ENCODE measurements around the gene FGD6. TPM values are rescaled to one million over a fixed set of nuclear protein-coding genes. Genes with fewer than 3 reads are reported as not detected.

The FGD6 gene
- total and polyA plus RNA-seq, 11 donors, result 2.8 to 29.1 (median 18.5) TPM

DNA sequence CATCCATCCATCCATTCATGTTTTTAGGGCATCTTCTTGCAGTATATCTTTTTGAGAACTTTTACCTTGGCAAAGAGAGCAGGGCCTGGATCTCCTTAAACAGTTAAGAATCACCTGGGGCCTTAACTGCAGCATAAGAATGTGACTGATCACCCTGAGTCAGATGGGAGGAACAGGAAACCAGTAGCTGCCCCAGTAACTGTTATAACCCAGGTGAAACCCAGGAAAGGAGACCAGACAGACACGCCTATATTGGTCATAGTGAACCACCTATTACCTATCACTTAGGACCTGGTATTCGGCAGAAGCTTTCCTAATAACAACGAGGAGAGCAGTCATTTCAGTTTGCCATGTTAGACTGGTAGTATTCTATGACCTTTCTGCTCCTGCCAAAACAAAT lies 100.5 kb downstream of the FGD6 start:
- DNase-seq, result no peak
- H3K4me3 ChIP-seq, result no peak overlapping the region
- H3K9me3 ChIP-seq, result no peaks in the 10 kb centered on the region
- ATAC-seq, result peak in 3 of 4 donors; percentile 16 to 49 (median 28)
- intact Hi-C loops (cut with DNase I), result loop anchor here (1.0 to 10.0 kb wide), 13 partner anchors 98 to 418 kb away; partner anchors contain the start of genes FGD6 (in 10 of the 10) and VEZT (in 10 of the 10)
- peaks cover 0 to 24% (median 9%) of the 10 kb centered on the region in 12 donors for H3K4me1 ChIP-seq
- no peaks in the 10 kb centered on the region for H3K27me3 ChIP-seq
- H3K27ac ChIP-seq, result peak overlapping the region in 2 of 12 donors; percentile 35 to 40
- WGBS, 4 donors, result 44 to 69% (median 66%) methylated on average over 3 of the region's 3 CpGs
- TF ChIP-seq POLR2A (IDR thresholded peaks at IDR 0.05), result no peak
- TF ChIP-seq, protein P1, sequence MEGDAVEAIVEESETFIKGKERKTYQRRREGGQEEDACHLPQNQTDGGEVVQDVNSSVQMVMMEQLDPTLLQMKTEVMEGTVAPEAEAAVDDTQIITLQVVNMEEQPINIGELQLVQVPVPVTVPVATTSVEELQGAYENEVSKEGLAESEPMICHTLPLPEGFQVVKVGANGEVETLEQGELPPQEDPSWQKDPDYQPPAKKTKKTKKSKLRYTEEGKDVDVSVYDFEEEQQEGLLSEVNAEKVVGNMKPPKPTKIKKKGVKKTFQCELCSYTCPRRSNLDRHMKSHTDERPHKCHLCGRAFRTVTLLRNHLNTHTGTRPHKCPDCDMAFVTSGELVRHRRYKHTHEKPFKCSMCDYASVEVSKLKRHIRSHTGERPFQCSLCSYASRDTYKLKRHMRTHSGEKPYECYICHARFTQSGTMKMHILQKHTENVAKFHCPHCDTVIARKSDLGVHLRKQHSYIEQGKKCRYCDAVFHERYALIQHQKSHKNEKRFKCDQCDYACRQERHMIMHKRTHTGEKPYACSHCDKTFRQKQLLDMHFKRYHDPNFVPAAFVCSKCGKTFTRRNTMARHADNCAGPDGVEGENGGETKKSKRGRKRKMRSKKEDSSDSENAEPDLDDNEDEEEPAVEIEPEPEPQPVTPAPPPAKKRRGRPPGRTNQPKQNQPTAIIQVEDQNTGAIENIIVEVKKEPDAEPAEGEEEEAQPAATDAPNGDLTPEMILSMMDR (IDR thresholded peaks at IDR 0.05), result no peak
- peaks cover 0 to 23% (median 13%) of the 10 kb centered on the region in 9 donors for H3K36me3 ChIP-seq

DNA sequence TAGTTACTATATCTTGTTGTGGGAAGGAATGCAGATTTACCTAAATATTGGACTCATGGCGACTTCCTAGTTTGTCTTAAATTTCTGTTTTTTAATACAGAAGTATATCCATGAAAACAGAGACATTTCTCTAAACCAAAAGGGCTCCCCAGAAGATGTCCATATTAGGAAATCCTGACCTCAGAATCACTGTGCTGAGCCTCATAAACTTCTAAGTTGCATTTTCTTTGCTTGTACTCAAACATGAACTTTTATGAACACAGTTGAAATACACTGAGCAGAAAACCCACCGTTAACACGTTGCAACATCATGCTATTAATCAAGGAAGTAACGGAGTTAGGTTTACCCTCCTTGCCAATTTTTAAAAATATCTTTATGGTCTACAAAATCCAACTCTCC lies 100.9 kb downstream of the FGD6 start:
- no peaks in the 10 kb centered on the region for H3K9me3 ChIP-seq
- TF ChIP-seq, protein P1 (IDR thresholded peaks at IDR 0.05), result no peak
- TF ChIP-seq POLR2A (IDR thresholded peaks at IDR 0.05), result no peak
- intact Hi-C loops (cut with DNase I), result loop anchor here in 9 of 10 donors (1.0 to 10.0 kb wide), 10 partner anchors 98 to 418 kb away; partner anchors contain the start of genes FGD6 (in 9 of the 9) and VEZT (in 9 of the 9)
- no peak overlapping the region for H3K4me3 ChIP-seq
- WGBS, 4 donors, result 66 to 82% (median 73%) methylated on average over 4 of the region's 4 CpGs
- peak overlapping the region in 1 of 12 donors; percentile 35 for H3K27ac ChIP-seq
- no peak for ATAC-seq
- peaks cover 0 to 27% (median 13%) of the 10 kb centered on the region in 9 donors for H3K36me3 ChIP-seq
- H3K4me1 ChIP-seq, result peaks cover 0 to 24% (median 9%) of the 10 kb centered on the region in 12 donors
- no peaks in the 10 kb centered on the region for H3K27me3 ChIP-seq
- DNase-seq, result no peak

- H3K36me3 ChIP-seq, result peaks cover 0 to 34% (median 13%) of the 10 kb centered on the region in 9 donors
- no peak for TF ChIP-seq POLR2A (IDR thresholded peaks at IDR 0.05)
- TF ChIP-seq, protein P1 (IDR thresholded peaks at IDR 0.05), result no peak
- 76 to 79% (median 76%) methylated on average over 7 of the region's 7 CpGs for WGBS, 4 donors
- ATAC-seq (no peak), DNase-seq (no peak)
- H3K4me3 ChIP-seq, result no peak overlapping the region
- H3K27ac ChIP-seq, result peak overlapping the region in 1 of 12 donors; percentile 35
- peaks cover 0 to 24% (median 9%) of the 10 kb centered on the region in 12 donors for H3K4me1 ChIP-seq
- H3K9me3 ChIP-seq, result no peaks in the 10 kb centered on the region
- H3K27me3 ChIP-seq, result no peaks in the 10 kb centered on the region
- intact Hi-C loops (cut with DNase I), result loop anchor here in 9 of 10 donors (1.0 to 10.0 kb wide), 10 partner anchors 99 to 419 kb away; partner anchors contain the start of genes FGD6 (in 9 of the 9) and VEZT (in 9 of the 9)
Measured at GRCh38 chr12:95115641-95116040, 101.6 kb downstream of the FGD6 start.

DNA sequence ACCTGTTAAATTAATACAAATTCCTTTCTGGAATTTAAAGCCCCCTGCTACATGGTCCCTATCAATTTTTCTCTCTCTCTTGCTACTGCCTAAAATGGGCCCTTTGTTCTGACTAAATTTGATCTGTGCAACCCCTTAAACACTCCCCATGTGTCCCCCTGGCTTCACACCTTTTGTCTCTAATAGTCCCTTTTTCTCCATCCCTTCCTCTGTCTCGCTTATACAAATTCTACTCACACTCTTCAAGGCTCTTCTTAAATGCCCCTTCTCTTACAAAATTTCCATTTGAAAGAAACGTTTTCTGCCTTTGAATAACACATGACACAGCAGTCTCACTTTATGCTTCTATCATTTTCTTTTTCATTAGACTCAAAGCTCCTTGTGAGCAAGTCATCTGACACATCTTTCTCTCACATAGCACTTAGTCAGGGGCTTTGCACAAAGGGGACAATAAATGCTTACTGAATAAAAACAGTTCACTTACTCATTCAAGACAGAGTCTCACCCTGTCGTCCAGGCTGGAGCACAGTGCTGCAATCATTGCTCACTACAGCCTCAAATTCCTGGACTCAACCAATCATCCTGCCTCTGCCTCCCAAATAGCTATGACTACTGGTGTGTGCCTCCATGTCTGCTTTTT lies 102.4 kb downstream of the FGD6 start:
- Histone ChIP-seq H3K4me1 (peaks cover 0 to 24% (median 9%) of the 10 kb centered on the region in 12 donors), H3K9me3 (no peaks in the 10 kb centered on the region), H3K4me3 (no peak overlapping the region), H3K27me3 (no peaks in the 10 kb centered on the region), H3K36me3 (peaks cover 0 to 37% (median 13%) of the 10 kb centered on the region in 9 donors), H3K27ac (no peak overlapping the region)
- TF ChIP-seq POLR2A (IDR thresholded peaks at IDR 0.05), result no peak
- TF ChIP-seq, protein P1 (IDR thresholded peaks at IDR 0.05), result no peak
- WGBS, 4 donors, result 63 to 73% (median 72%) methylated on average over 3 of the region's 3 CpGs
- ATAC-seq, result no peak
- intact Hi-C loops (cut with DNase I), result loop anchor here in 6 of 10 donors (5.0 to 10.0 kb wide), 4 partner anchors 100 to 417 kb away; partner anchors contain the start of genes FGD6 (in 5 of the 6) and VEZT (in 5 of the 6)
- DNase-seq, result no peak
